ENCODE measurements around the gene BTBD16.

- no peak for TF ChIP-seq POLR2A (IDR thresholded peaks at IDR 0.05)
- TF ChIP-seq, protein P1, sequence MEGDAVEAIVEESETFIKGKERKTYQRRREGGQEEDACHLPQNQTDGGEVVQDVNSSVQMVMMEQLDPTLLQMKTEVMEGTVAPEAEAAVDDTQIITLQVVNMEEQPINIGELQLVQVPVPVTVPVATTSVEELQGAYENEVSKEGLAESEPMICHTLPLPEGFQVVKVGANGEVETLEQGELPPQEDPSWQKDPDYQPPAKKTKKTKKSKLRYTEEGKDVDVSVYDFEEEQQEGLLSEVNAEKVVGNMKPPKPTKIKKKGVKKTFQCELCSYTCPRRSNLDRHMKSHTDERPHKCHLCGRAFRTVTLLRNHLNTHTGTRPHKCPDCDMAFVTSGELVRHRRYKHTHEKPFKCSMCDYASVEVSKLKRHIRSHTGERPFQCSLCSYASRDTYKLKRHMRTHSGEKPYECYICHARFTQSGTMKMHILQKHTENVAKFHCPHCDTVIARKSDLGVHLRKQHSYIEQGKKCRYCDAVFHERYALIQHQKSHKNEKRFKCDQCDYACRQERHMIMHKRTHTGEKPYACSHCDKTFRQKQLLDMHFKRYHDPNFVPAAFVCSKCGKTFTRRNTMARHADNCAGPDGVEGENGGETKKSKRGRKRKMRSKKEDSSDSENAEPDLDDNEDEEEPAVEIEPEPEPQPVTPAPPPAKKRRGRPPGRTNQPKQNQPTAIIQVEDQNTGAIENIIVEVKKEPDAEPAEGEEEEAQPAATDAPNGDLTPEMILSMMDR (IDR thresholded peaks at IDR 0.05), result no peak
These were observed 40.6 kb downstream of the BTBD16 start for GRCh38 chr10:122311716-122312115.

All from breast epithelium (tissue), 3 donors.